IMR-90 (cell line): ENCODE measurements around the gene CYGB. TPM values are rescaled to one million over a fixed set of nuclear protein-coding genes. Genes with fewer than 3 reads are reported as not detected.

Experiments used
- ATAC-seq: fragments of 200-7000 bp; cut with Tn5 transposase; 2 replicates; pipeline ENCODE4 v1.9.1; 2020; ENCODE audit warnings: low read depth, mild to moderate bottlenecking, moderate library complexity
- BruUV-seq: library from RNA; stranded (reverse); fragments of 400-500 nt; replicated peaks from 2 replicates; lab custom pipeline; 2021; lab: Mats Ljungman, UMichigan
- CTCF ChIA-PET: fragments of 300-600 bp; formaldehyde crosslinking; extraction: SDS; loops from one replicate; lab custom pipeline; 2021; ENCODE audit warnings: antibody characterized with exemption; lab: Yijun Ruan, JAX
- POLR2A ChIA-PET: fragments of 300-600 bp; sonication (Branson Sonifier 250); formaldehyde crosslinking; loops from one replicate; lab custom pipeline; 2022; ENCODE audit warnings: antibody characterized with exemption; ENCODE audit not compliant: unreplicated experiment; lab: Charles Lee
- DNase-seq: peaks from one replicate; pipeline ENCODE4 v3.0.0; 2013
- H2AFZ ChIP-seq: replicated peaks from 2 replicates; pipeline ENCODE3; 2013; ENCODE audit warnings: low read length, mild to moderate bottlenecking; ENCODE audit not compliant: poor library complexity
- H2AK5ac ChIP-seq: 2 replicates; pipeline ENCODE4 v1.6.1; 2013; ENCODE audit warnings: low read depth, low read length, inconsistent platforms
- H2AK9ac ChIP-seq: replicated peaks from 2 replicates; pipeline ENCODE3; 2013; ENCODE audit warnings: mild to moderate bottlenecking, low read depth, low read length, moderate library complexity; ENCODE audit not compliant: poor library complexity
- H2BK120ac ChIP-seq: 2 replicates; pipeline ENCODE4 v1.6.1; 2013; ENCODE audit warnings: low read depth, low read length, inconsistent platforms
- H2BK15ac ChIP-seq: 3 replicates; pipeline ENCODE4 v1.6.1; 2013; ENCODE audit warnings: low read depth, low read length, inconsistent platforms
- H2BK20ac ChIP-seq: 2 replicates; pipeline ENCODE4 v1.6.1; 2013; ENCODE audit warnings: low read depth, mild to moderate bottlenecking, inconsistent platforms, low read length, moderate library complexity
- H2BK5ac ChIP-seq: 2 replicates; pipeline ENCODE4 v1.6.1; 2013; ENCODE audit warnings: mild to moderate bottlenecking, low read depth, low read length, inconsistent platforms; ENCODE audit not compliant: poor library complexity, severe bottlenecking
- H3K14ac ChIP-seq: replicated peaks from 2 replicates; pipeline ENCODE4 v1.6.1; 2013; ENCODE audit warnings: low read depth, low read length, inconsistent platforms
- H3K18ac ChIP-seq: 2 replicates; pipeline ENCODE4 v1.6.1; 2013; ENCODE audit warnings: low read depth, low read length, control low read depth
- H3K23ac ChIP-seq: 2 replicates; pipeline ENCODE4 v1.6.1; 2013; ENCODE audit warnings: low read depth, low read length, inconsistent platforms
- H3K27ac ChIP-seq: 2 replicates; pipeline ENCODE4 v1.5.1; 2013; ENCODE audit warnings: mild to moderate bottlenecking, control low read depth, low read length; ENCODE audit not compliant: insufficient read depth
- H3K27me3 ChIP-seq: 2 replicates; pipeline ENCODE4 v1.6.1; 2013; ENCODE audit warnings: low read length; ENCODE audit not compliant: control insufficient read depth, insufficient read depth
- H3K36me3 ChIP-seq: 2 replicates; pipeline ENCODE4 v1.6.1; 2013; ENCODE audit warnings: low read length, mixed read lengths; ENCODE audit not compliant: control insufficient read depth, insufficient read depth
- H3K4ac ChIP-seq: 2 replicates; pipeline ENCODE4 v1.6.1; 2013; ENCODE audit warnings: low read depth, low read length, inconsistent platforms
- H3K4me1 ChIP-seq: 2 replicates; pipeline ENCODE4 v1.6.1; 2013; ENCODE audit warnings: low read length, mixed read lengths; ENCODE audit not compliant: control insufficient read depth, insufficient read depth
- H3K4me2 ChIP-seq: 2 replicates; pipeline ENCODE4 v1.6.1; 2013; ENCODE audit warnings: low read depth, mild to moderate bottlenecking, control low read depth, low read length, moderate library complexity
- H3K4me3 ChIP-seq: 2 replicates; pipeline ENCODE4 v1.5.1; 2013; ENCODE audit warnings: low read depth, mild to moderate bottlenecking, control low read depth, low read length, moderate library complexity; ENCODE audit not compliant: insufficient read depth
- H3K56ac ChIP-seq: 2 replicates; pipeline ENCODE4 v1.6.1; 2013; ENCODE audit warnings: low read length, inconsistent platforms; ENCODE audit not compliant: insufficient read depth; ENCODE audit errors: extremely low read depth
- H3K79me1 ChIP-seq, 2 experiments: 2 replicates each; pipeline ENCODE4 v1.6.1; 2013; ENCODE audit warnings: low read length in 2 of 2, inconsistent platforms in 1 of 2, low read depth in 1 of 2
- H3K9ac ChIP-seq: 2 replicates; pipeline ENCODE4 v1.6.1; 2013; ENCODE audit warnings: low read depth, low read length, control low read depth
- H3K9me1 ChIP-seq: 2 replicates; pipeline ENCODE4 v1.6.1; 2013; ENCODE audit warnings: low read length, inconsistent platforms; ENCODE audit not compliant: insufficient read depth
- H3K9me3 ChIP-seq: 2 replicates; pipeline ENCODE4 v1.6.1; 2013; ENCODE audit warnings: low read length; ENCODE audit not compliant: control insufficient read depth, insufficient read depth
- H4K20me1 ChIP-seq: 2 replicates; pipeline ENCODE4 v1.6.1; 2013; ENCODE audit warnings: low read length, inconsistent platforms; ENCODE audit not compliant: insufficient read depth
- H4K5ac ChIP-seq: 2 replicates; pipeline ENCODE4 v1.6.1; 2013; ENCODE audit warnings: mild to moderate bottlenecking, low read depth, low read length, control low read depth
- H4K8ac ChIP-seq, 2 experiments: 2 replicates each; pipeline ENCODE4 v1.6.1; 2013; ENCODE audit warnings: low read depth in 2 of 2, low read length in 2 of 2, control low read depth in 1 of 2, inconsistent platforms in 1 of 2
- H4K91ac ChIP-seq: 2 replicates; pipeline ENCODE4 v1.6.1; 2013; ENCODE audit warnings: low read depth, low read length, inconsistent platforms; ENCODE audit not compliant: insufficient read depth
- BHLHE40 ChIP-seq: fragments of 150-350 bp; IDR thresholded peaks from 2 replicates; pipeline ENCODE4 v1.6.1; 2016; ENCODE audit warnings: mild to moderate bottlenecking, low read depth, low read length
- MAFK ChIP-seq: IDR thresholded peaks from 2 replicates; pipeline ENCODE4 v1.6.1; 2012; ENCODE audit warnings: low read depth, low read length, improper control_type of control experiment
- RAD21 ChIP-seq: IDR thresholded peaks from 2 replicates; pipeline ENCODE4 v1.6.1; 2012; ENCODE audit warnings: low read length, improper control_type of control experiment
- WGBS, 2 experiments: methylation state at CpG; one replicate each; pipeline versions ENCODE4 v1.1.5 to v1.1.7; 2013; ENCODE audit warnings: missing lambda C conversion rate in 2 of 2; ENCODE audit not compliant: insufficient read length in 1 of 2; ENCODE audit errors: extremely low coverage in 2 of 2; 5-methylcytosine and 5-hydroxymethylcytosine counted together
- dilution Hi-C: fragments of 300-500 bp; cut with HindIII; formaldehyde crosslinking; loops from one replicate; pipeline ENCODE4 v1.14.3; 2018; ENCODE audit warnings: low sequenced_read_pairs; ENCODE audit not compliant: unreplicated experiment
- in situ Hi-C: fragments of 300-500 bp; cut with MboI; formaldehyde crosslinking; loops from 3 replicates; pipeline ENCODE4 v1.14.3; 2019; ENCODE audit warnings: low sequenced_read_pairs, inconsistent platforms, mixed read lengths
- intact Hi-C: fragments of 100-400 bp; cut with micrococcal nuclease; formaldehyde crosslinking; loops from 2 replicates; pipeline ENCODE4 v1.10.0; 2022
- polyA plus RNA-seq, 3 experiments: library from polyadenylated mRNA; depleted of rRNA; stranded (reverse); fragments of >200 nt; gene quantifications; 2 replicates each; pipeline ENCODE4 v1.2.3, GENCODE V29; 2012; ENCODE audit warnings: low replicate concordance in 1 of 3
- total RNA-seq: library from RNA; depleted of rRNA; stranded (reverse); fragments of >200 nt; gene quantifications from 2 replicates; pipeline ENCODE4 v1.2.3, GENCODE V29; 2012

The CYGB gene
- total and polyA plus RNA-seq, 2 of the 4 experiments (the other 2 are of a cell fraction) = 1.3 to 2.9 TPM

DNA sequence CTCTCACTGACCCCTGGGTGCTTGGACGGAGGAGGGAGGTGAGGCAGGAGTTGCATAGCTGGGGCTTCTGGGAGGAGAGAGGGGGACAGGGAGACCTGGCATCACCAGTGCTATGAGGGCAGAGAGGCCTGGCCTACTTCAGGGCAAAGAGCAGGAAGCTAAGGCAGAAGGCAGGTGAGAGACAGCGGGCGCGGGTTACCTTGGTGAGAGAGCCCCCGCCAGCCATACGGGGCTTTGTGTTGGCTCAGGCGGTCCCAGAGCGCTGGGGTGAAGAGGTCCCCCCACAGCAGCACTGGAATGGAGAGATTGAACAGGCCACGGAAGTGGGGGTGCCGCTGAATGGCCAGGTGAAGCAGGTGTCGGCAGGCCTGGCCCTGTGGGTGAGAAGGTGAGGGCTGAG lies 36.7 kb upstream of the CYGB start:
- Histone ChIP-seq H4K8ac (no peak overlapping the region), H3K4me3 (no peak overlapping the region), H2BK20ac (no peak overlapping the region), H2AK5ac (no peak overlapping the region), H3K9me3 (peaks cover 6% of the 10 kb centered on the region), H2AK9ac (no peak overlapping the region), H3K36me3 (no peaks in the 10 kb centered on the region), H3K18ac (no peak overlapping the region), H3K4ac (no peak overlapping the region), H4K5ac (no peak overlapping the region), H4K20me1 (no peaks in the 10 kb centered on the region), H2BK15ac (no peak overlapping the region), H3K4me1 (no peaks in the 10 kb centered on the region), H3K14ac (no peak overlapping the region), H2AFZ (no peak overlapping the region), H3K56ac (no peak overlapping the region), H2BK5ac (no peak overlapping the region), H4K91ac (no peak overlapping the region), H3K4me2 (no peak overlapping the region), H3K9me1 (peaks cover 3% of the 10 kb centered on the region; the same call in 1 of the 2 replicates), H3K23ac (no peak overlapping the region), H3K27ac (no peak overlapping the region), H3K79me1 (no peaks in the 10 kb centered on the region), H3K9ac (no peak overlapping the region), H3K27me3 (no peaks in the 10 kb centered on the region), H2BK120ac (no peak overlapping the region)
- in situ Hi-C loops = no loop called here
- ChIA-PET CTCF (interaction anchor here (0.8 kb wide), 1 partner anchor 8 kb away, joined by 4 read pairs; no protein-coding TSS in a partner anchor), POLR2A (interaction anchor here (1.3 kb wide), 1 partner anchor 98 kb away, joined by 3 read pairs; no protein-coding TSS in a partner anchor)
- BruUV-seq = no TSS peak
- dilution Hi-C loops = no loop called here
- intact Hi-C loops = no loop called here
- DNase-seq (no peak), ATAC-seq (no peak)
- TF ChIP-seq BHLHE40 (no peak), RAD21 (no peak), MAFK (no peak)
- WGBS, 2 experiments = 91% methylated on average over 7 of the region's 11 CpGs; no CpG with 5 or more reads in 1 of the 2 experiments
